Ishikawa (cell line): ENCODE data around the gene RBM19.

Experiments used
- CREB1 ChIP-seq: IDR thresholded peaks from 2 replicates; pipeline ENCODE4 v1.6.1; 2012; ENCODE audit warnings: low read depth
- RAD21 ChIP-seq: IDR thresholded peaks from 2 replicates; pipeline ENCODE4 v1.6.1; 2012; ENCODE audit warnings: low read depth

- no peak for TF ChIP-seq CREB1
- no peak for TF ChIP-seq RAD21
Observed at GRCh38 chr12:114003286-114003685, 37.2 kb upstream of the RBM19 start.
